ENCODE results near the gene HBS1L. TPM values are rescaled to one million over a fixed set of nuclear protein-coding genes. Genes with fewer than 3 reads are reported as not detected.

Gene HBS1L
- total RNA-seq, 1 donor from 2014 or later = 93.4 TPM

DNA sequence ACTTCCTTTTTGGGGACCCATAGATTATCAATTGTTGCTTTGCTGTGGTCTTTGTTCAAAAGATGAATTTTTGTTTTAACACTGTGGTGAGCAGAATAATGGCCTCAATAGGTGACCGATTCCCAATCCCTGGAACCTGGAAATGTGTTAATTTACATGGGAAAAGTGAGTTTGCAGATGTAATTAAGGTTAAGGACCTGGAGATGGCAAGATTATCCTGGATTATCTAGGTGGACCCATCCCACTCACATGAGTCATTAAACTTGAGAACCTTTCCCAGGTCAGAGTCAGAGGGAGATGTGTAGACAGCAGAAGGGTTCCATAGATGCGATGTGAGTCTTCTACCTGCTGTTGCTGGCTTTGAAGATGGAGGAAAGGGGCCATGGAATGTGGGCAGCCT is 36.2 kb upstream of the HBS1L start:
- H3K4me1 Mint-ChIP-seq (ENCODE audit: low read depth, unreplicated experiment) = peaks cover 8% of the 10 kb centered on the region
- H3K4me3 Mint-ChIP-seq (ENCODE audit: unreplicated experiment) = no peak overlapping the region
- no peaks in the 10 kb centered on the region for H3K27me3 Mint-ChIP-seq (ENCODE audit: unreplicated experiment)
- TF ChIP-seq, protein P1, sequence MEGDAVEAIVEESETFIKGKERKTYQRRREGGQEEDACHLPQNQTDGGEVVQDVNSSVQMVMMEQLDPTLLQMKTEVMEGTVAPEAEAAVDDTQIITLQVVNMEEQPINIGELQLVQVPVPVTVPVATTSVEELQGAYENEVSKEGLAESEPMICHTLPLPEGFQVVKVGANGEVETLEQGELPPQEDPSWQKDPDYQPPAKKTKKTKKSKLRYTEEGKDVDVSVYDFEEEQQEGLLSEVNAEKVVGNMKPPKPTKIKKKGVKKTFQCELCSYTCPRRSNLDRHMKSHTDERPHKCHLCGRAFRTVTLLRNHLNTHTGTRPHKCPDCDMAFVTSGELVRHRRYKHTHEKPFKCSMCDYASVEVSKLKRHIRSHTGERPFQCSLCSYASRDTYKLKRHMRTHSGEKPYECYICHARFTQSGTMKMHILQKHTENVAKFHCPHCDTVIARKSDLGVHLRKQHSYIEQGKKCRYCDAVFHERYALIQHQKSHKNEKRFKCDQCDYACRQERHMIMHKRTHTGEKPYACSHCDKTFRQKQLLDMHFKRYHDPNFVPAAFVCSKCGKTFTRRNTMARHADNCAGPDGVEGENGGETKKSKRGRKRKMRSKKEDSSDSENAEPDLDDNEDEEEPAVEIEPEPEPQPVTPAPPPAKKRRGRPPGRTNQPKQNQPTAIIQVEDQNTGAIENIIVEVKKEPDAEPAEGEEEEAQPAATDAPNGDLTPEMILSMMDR (IDR thresholded peaks at IDR 0.05; ENCODE audit: partially characterized antibody, unreplicated experiment) = no peak
- no peaks in the 10 kb centered on the region for H3K36me3 Mint-ChIP-seq (ENCODE audit: unreplicated experiment)
- no peak for DNase-seq
- H3K27ac Mint-ChIP-seq (ENCODE audit: unreplicated experiment) = no peak overlapping the region
- H3K9me3 Mint-ChIP-seq (ENCODE audit: unreplicated experiment) = no peaks in the 10 kb centered on the region

DNA sequence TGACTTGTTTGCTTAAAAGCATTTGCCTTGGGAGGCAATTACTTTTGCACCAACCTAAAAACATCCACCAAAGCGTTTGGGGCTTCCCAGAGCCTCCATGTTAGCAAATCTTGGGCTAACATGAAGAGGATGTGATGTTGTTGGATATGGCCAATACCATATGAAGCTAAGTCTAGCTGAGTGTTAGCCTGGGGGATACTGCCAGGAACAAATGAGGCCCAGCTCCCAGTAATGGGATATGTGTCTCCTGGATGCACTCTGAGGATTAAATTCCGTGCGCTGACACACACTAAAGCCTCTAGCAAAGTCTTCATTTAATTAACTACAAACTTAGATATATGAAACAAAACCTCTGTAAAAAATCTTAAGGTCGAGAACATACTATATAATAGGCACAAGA is 35.3 kb upstream of the HBS1L start:
- no peak overlapping the region for H3K27ac Mint-ChIP-seq (ENCODE audit: unreplicated experiment)
- TF ChIP-seq, protein P1 (IDR thresholded peaks at IDR 0.05; ENCODE audit: partially characterized antibody, unreplicated experiment) = no peak
- no peaks in the 10 kb centered on the region for H3K27me3 Mint-ChIP-seq (ENCODE audit: unreplicated experiment)
- no peaks in the 10 kb centered on the region for H3K9me3 Mint-ChIP-seq (ENCODE audit: unreplicated experiment)
- H3K4me3 Mint-ChIP-seq (ENCODE audit: unreplicated experiment) = no peak overlapping the region
- H3K4me1 Mint-ChIP-seq (ENCODE audit: low read depth, unreplicated experiment) = peaks cover 8% of the 10 kb centered on the region
- H3K36me3 Mint-ChIP-seq (ENCODE audit: unreplicated experiment) = no peaks in the 10 kb centered on the region
- DNase-seq = no peak

DNA sequence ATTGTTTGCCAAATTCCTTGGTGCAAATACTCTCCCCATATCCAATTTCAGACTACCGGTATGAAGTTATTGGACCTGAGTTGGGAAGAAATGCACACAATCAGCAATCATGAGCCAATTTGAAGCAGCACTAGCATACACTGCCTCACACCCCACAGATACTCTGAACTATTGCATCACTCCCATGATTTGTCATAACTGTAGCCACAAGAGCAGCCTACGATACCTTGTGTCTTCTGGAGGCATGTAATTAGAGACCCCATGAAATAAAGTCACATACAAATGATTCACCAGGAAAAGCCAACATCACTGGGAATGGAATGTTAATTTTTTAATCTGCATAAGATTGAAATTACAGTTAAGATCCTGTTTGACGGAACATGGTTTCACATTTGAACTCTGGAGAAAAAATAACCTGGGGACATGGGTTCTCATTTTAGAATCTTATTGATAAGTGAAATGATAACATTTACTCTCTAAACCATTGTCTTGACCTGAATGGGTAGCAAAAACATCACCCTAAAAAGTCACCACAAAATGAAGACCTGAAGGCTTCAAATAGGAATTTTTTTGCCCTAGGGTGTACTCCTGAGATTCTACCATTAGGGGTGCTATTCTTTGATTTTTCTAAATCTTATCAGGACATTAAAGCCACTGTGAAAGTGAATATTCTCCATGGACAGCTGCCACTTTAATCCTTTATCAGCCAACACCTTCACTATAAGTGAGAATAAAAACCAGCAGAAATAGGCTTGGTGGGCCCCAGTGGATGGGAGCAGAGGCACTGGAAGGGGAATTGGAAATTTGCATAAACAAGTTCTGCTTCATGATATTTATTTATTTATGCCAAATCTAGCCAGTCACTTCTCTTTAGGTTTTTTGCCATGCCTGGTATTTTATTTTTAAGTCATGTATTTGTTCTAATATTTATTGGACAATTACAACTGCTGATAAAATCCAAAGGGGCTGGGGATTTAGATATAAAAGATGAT is 34.5 kb upstream of the HBS1L start:
- Mint-ChIP-seq H3K4me1 (ENCODE audit: low read depth, unreplicated experiment) (peaks cover 8% of the 10 kb centered on the region), H3K27me3 (ENCODE audit: unreplicated experiment) (no peaks in the 10 kb centered on the region), H3K27ac (ENCODE audit: unreplicated experiment) (no peak overlapping the region), H3K36me3 (ENCODE audit: unreplicated experiment) (no peaks in the 10 kb centered on the region), H3K4me3 (ENCODE audit: unreplicated experiment) (no peak overlapping the region), H3K9me3 (ENCODE audit: unreplicated experiment) (no peaks in the 10 kb centered on the region)
- TF ChIP-seq, protein P1 (IDR thresholded peaks at IDR 0.05; ENCODE audit: partially characterized antibody, unreplicated experiment) = peak; percentile 71
- DNase-seq = no peak

DNA sequence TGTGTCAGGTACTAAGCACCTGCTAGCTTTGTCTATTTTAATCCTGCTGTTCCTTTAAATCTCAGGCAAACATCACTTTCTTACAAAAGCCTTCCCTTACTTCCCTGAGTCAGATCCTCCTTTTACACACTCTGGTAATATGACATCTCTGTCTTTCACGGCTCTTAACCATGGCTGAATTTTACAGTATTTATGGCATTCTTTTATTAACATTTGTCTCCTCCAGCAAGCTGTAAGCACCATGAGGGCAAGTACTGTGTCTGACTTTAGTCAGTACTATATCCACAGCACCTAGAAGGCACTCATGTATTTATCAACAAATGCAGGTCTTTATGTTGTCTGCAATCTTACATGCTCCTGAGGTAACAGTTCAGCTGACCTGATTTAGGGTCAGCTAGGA is 33.7 kb upstream of the HBS1L start:
- Mint-ChIP-seq H3K4me3 (ENCODE audit: unreplicated experiment) (no peak overlapping the region), H3K27ac (ENCODE audit: unreplicated experiment) (no peak overlapping the region), H3K4me1 (ENCODE audit: low read depth, unreplicated experiment) (peaks cover 8% of the 10 kb centered on the region), H3K27me3 (ENCODE audit: unreplicated experiment) (no peaks in the 10 kb centered on the region), H3K36me3 (ENCODE audit: unreplicated experiment) (no peaks in the 10 kb centered on the region), H3K9me3 (ENCODE audit: unreplicated experiment) (no peaks in the 10 kb centered on the region)
- no peak for DNase-seq
- TF ChIP-seq, protein P1 (IDR thresholded peaks at IDR 0.05; ENCODE audit: partially characterized antibody, unreplicated experiment) = no peak

DNA sequence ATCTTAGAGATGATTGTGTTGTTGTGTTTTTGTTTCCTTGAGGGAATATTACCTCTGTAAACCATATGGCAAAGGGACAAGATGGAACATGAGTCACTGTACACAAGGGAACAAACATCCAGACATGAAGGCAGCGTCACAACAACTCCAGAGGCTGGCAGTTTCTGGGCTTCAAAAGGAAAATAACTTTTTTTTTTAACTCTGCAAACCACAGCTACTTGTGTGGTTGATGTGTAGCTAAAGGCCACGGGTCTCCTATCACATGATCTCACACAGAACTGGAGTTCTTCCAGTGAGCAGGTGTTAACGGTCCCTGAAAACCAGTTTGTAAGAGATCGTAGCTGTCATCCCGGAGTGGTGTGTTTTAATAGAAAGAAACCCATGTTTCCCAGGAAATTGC is 33.2 kb upstream of the HBS1L start:
- Mint-ChIP-seq H3K27ac (ENCODE audit: unreplicated experiment) (peak overlapping the region; percentile 13), H3K4me3 (ENCODE audit: unreplicated experiment) (no peak overlapping the region), H3K27me3 (ENCODE audit: unreplicated experiment) (no peaks in the 10 kb centered on the region), H3K4me1 (ENCODE audit: low read depth, unreplicated experiment) (peaks cover 8% of the 10 kb centered on the region), H3K36me3 (ENCODE audit: unreplicated experiment) (no peaks in the 10 kb centered on the region), H3K9me3 (ENCODE audit: unreplicated experiment) (no peaks in the 10 kb centered on the region)
- DNase-seq = no peak
- TF ChIP-seq, protein P1 (IDR thresholded peaks at IDR 0.05; ENCODE audit: partially characterized antibody, unreplicated experiment) = no peak

Measured in glutamatergic neuron (in vitro differentiated cells).